Measurements from ENCODE around the gene PLCD4. TPM values are rescaled to one million over a fixed set of nuclear protein-coding genes. Genes with fewer than 3 reads are reported as not detected.
A peak's percentile ranks its signal among the peaks of the same experiment; 100 is the strongest.

PLCD4 gene
- total RNA-seq, 1 donor from 2014 or later = 1.1 TPM

DNA sequence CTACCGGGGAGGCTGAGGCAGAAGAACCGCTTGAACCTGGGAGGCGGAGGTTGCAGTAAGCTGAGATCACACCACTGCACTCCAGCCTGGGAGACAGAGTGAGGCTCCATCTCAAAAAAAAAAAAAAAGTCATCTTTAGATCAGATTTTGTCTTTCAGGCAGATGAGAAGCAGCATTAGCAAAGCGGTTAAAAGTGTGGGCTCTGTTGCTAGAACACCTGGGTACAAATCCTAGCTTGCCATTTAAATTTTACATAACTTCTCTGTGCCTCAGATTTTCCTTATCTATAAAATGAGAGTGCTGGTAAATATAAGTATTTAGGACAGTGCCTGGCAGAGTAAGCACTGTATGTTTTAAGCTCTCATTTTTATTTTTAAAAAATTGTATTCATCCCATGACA, 30.8 kb upstream of the PLCD4 start:
- peaks cover 54% of the 10 kb centered on the region for H3K36me3 ChIP-seq
- H3K27ac ChIP-seq = no peak overlapping the region
- no peak for TF ChIP-seq CTCF (IDR thresholded peaks at IDR 0.05)
- no peaks in the 10 kb centered on the region for H3K4me1 ChIP-seq
- no peaks in the 10 kb centered on the region for H3K27me3 ChIP-seq (ENCODE audit: low read depth)
- no peak overlapping the region for H3K4me3 ChIP-seq
- ATAC-seq = no peak
- intact Hi-C loops (cut with DNase I) = no loop called here
- H3K9me3 ChIP-seq = no peaks in the 10 kb centered on the region
- DNase-seq = no peak

DNA sequence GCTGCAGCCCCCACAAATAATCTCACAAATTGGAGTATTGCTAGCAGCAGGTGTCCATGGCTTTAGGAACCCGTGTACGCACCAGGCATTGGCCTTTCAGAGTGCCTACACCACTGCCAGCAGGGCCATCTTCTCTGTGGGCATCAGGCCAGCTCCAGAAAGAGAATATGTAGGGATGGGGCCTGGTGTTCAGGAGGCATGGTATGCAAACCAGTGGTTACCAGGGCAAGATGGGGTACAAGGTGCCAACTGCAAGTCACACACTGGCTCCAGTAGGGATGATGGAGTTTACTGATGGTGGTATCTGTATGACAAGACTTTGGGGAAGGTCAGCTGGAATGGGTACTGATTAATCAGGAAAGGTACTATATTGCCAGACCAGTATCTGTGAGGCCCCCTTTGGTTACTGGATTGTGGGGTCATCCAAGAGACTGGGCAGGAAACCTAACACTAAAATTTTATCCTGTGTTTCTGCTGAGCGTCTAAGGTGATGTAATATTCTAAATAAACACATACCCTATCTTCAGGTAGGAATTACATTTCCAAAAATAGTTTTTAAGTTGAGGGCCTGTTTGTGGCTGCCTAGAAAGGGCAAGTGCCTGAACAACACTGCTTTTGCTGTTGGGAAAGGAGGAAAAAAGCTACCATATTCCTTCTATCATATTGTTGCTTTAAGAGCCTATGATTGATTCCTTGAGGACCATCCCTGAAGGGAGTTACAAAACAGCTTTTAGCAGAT, 30.0 kb upstream of the PLCD4 start:
- TF ChIP-seq CTCF (IDR thresholded peaks at IDR 0.05) = no peak

GRCh38 chr2:218578272-218578877, 29.3 kb upstream of the PLCD4 start:
- intact Hi-C loops (cut with DNase I) = no loop called here
- no peak for DNase-seq
- no peaks in the 10 kb centered on the region for H3K4me1 ChIP-seq
- no peak overlapping the region for H3K27ac ChIP-seq
- TF ChIP-seq CTCF (IDR thresholded peaks at IDR 0.05) = no peak
- peaks cover 54% of the 10 kb centered on the region for H3K36me3 ChIP-seq
- ATAC-seq = no peak
- H3K9me3 ChIP-seq = no peaks in the 10 kb centered on the region
- H3K4me3 ChIP-seq = no peak overlapping the region
- no peaks in the 10 kb centered on the region for H3K27me3 ChIP-seq (ENCODE audit: low read depth)

More for the DNA sequence above, 30.0 kb upstream of the PLCD4 start:
- Histone ChIP-seq H3K9me3 (no peaks in the 10 kb centered on the region), H3K36me3 (peaks cover 54% of the 10 kb centered on the region), H3K4me1 (no peaks in the 10 kb centered on the region), H3K4me3 (no peak overlapping the region), H3K27me3 (ENCODE audit: low read depth) (no peaks in the 10 kb centered on the region), H3K27ac (no peak overlapping the region)
- DNase-seq (no peak), ATAC-seq (peak in 1 of 2 donors; percentile 39)
- intact Hi-C loops (cut with DNase I) = no loop called here

DNA sequence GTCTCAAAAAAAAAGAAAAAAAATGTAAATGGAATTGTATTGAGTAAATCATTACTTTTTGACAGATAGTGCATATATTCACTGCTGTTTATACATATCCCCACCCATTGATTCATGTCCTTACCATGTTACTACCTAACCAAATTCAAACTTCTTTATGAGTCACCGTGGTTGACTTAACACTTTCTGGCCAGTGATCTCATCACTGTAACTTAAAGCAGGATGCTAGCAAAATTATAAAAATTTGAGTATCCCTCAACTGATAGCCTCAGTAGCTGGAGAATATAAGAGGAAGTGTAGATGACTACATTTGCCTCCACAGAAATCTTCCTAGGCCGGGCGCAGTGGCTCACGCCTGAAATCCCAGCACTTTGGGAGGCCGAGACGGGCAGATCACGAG, 25.6 kb upstream of the PLCD4 start:
- Histone ChIP-seq H3K4me1 (no peaks in the 10 kb centered on the region), H3K9me3 (no peaks in the 10 kb centered on the region), H3K27ac (no peak overlapping the region), H3K4me3 (no peak overlapping the region), H3K27me3 (ENCODE audit: low read depth) (no peaks in the 10 kb centered on the region), H3K36me3 (peaks cover 67% of the 10 kb centered on the region)
- no peak for ATAC-seq
- intact Hi-C loops (cut with DNase I) = no loop called here
- DNase-seq = no peak
- no peak for TF ChIP-seq CTCF (IDR thresholded peaks at IDR 0.05)

- DNase-seq = no peak
- no peak overlapping the region for H3K4me3 ChIP-seq
- no peaks in the 10 kb centered on the region for H3K4me1 ChIP-seq
- TF ChIP-seq CTCF (IDR thresholded peaks at IDR 0.05) = no peak
- H3K27me3 ChIP-seq (ENCODE audit: low read depth) = no peaks in the 10 kb centered on the region
- peaks cover 85% of the 10 kb centered on the region for H3K36me3 ChIP-seq
- intact Hi-C loops (cut with DNase I) = no loop called here
- no peaks in the 10 kb centered on the region for H3K9me3 ChIP-seq
- no peak overlapping the region for H3K27ac ChIP-seq
- ATAC-seq = no peak
Measured at GRCh38 chr2:218583983-218584850, 23.5 kb upstream of the PLCD4 start.

Measured in lower lobe of right lung (tissue), 2 donors.